Psoas muscle (tissue), 8 donors: ENCODE measurements around the gene TTC1. TPM values are rescaled to one million over a fixed set of nuclear protein-coding genes. Genes with fewer than 3 reads are reported as not detected.

Source experiments
- ATAC-seq, 4 donors: fragments of 200-7000 bp; cut with Tn5 transposase; one replicate each; pipeline ENCODE4 v1.9.1; 2020; ENCODE audit warnings: moderate library complexity in 3 of 4, mild to moderate bottlenecking in 2 of 4
- DNase-seq, 2 donors: peaks; one replicate each; pipeline ENCODE4 v3.0.0-alpha.2; 2020
- H3K27ac ChIP-seq: fragments of 200-600 bp; one replicate; pipeline ENCODE4 v1.8.0; 2022
- H3K27me3 ChIP-seq, 3 donors: fragments of 200-600 bp in 1 of 3; one replicate each; pipeline versions ENCODE4 v1.6.1 to v1.8.0; 2013 to 2022; ENCODE audit warnings: low read length in 2 of 3, mild to moderate bottlenecking in 2 of 3, moderate library complexity in 1 of 3; ENCODE audit not compliant: insufficient read depth in 3 of 3
- H3K36me3 ChIP-seq, 2 donors: fragments of 200-600 bp in 1 of 2; one replicate each; pipeline versions ENCODE4 v1.6.1 to v1.8.0; 2013 to 2022; ENCODE audit warnings: low read depth in 1 of 2, mild to moderate bottlenecking in 1 of 2, moderate library complexity in 1 of 2; ENCODE audit not compliant: insufficient read depth in 1 of 2
- H3K4me1 ChIP-seq: fragments of 200-600 bp; one replicate; pipeline ENCODE4 v1.8.0; 2022
- H3K4me3 ChIP-seq: fragments of 200-600 bp; one replicate; pipeline ENCODE4 v1.8.0; 2022; ENCODE audit warnings: mild to moderate bottlenecking
- H3K9me3 ChIP-seq: fragments of 200-600 bp; one replicate; pipeline ENCODE4 v1.8.0; 2022
- CTCF ChIP-seq: fragments of 200-600 bp; IDR thresholded peaks from one replicate; pipeline ENCODE4 v1.8.0; 2022; ENCODE audit warnings: antibody characterized with exemption
- WGBS, 3 donors: extraction: QIAGEN DNeasy Blood & Tissue Kit; methylation state at CpG; one replicate each; pipeline versions ENCODE4 v1.1.6 to v1.1.7; 2013; 5-methylcytosine and 5-hydroxymethylcytosine counted together
- intact Hi-C, 2 donors: fragments of 100-400 bp; cut with DNase I; formaldehyde crosslinking; loops; one replicate each; pipeline versions ENCODE4 v1.11.0 to v1.14.2; 2022
- polyA plus RNA-seq, 3 donors: library from polyadenylated mRNA; stranded (reverse); fragments of 200-250 nt; gene quantifications; one replicate each; pipeline ENCODE4 v1.2.3, GENCODE V29; 2013
- total RNA-seq, 4 donors: library from RNA; stranded (reverse); fragmentation: NEBNext Ultra II Directional in 2 of 4; extraction: Animal tissue kit (Norgen Biotek cat#: 25700) in 2 of 4; gene quantifications; one replicate each; pipeline versions ENCODE4 v1.2.1 to v1.2.4, GENCODE V29; 2021 to 2023
- donor health status: healthy with polysubstance abuse.
- donor health status: DM: no; HTN: no; CAD: no; lungs with moderate emphysema.
- donor health status: Bipolar disorder and iron deficiency.
- donor health status: healthy.
- donor health status: DM: yes; HTN: yes; CAD: no.
- donor health status: DM: no; HTN: no; CAD: no.
- donor health status: DM: no; HTN: no; CAD: no.
- donor health status: DM: yes; HTN: yes; CAD: no.

Gene TTC1
- total and polyA plus RNA-seq, 7 donors, result 55.2 to 181 (median 64.3) TPM

GRCh38 chr5:160108124-160108523 lies 99.2 kb downstream of the TTC1 start:
- H3K4me3 ChIP-seq, result no peak overlapping the region
- no peak for DNase-seq
- ATAC-seq, result no peak
- no peaks in the 10 kb centered on the region for H3K4me1 ChIP-seq
- intact Hi-C loops, result no loop called here
- H3K36me3 ChIP-seq, result peaks cover 0 to 55% of the 10 kb centered on the region in 2 donors
- TF ChIP-seq CTCF, result no peak
- H3K9me3 ChIP-seq, result no peaks in the 10 kb centered on the region
- H3K27me3 ChIP-seq, result no peaks in the 10 kb centered on the region
- no peak overlapping the region for H3K27ac ChIP-seq
- 96 to 100% (median 97%) methylated on average over 2 of the region's 2 CpGs for WGBS, 3 donors

Other genes starting within 250 kb of the TTC1 start
- gene ADRA1B, start 92.7 kb upstream of the TTC1 start, total RNA-seq, result under 1 TPM in 3 of 4 donors, not detected in 1; 0.18 to 0.50 (median 0.30) TPM
- gene ADRA1B, start 92.7 kb upstream of the TTC1 start, polyA plus RNA-seq, result 1 to 10 TPM in 1 of 3 donors, under 1 TPM in 2; 0.06 to 1.3 (median 0.13) TPM
- gene PWWP2A, start 110.3 kb downstream of the TTC1 start, total RNA-seq, result 10 to 100 TPM in 2 of 4 donors, 1 to 10 TPM in 2; 7.3 to 13.4 (median 8.9) TPM
- 1 to 10 TPM; 3.0 to 5.5 (median 4.3) TPM for gene PWWP2A, start 110.3 kb downstream of the TTC1 start, polyA plus RNA-seq
- gene FABP6, start 220.4 kb downstream of the TTC1 start, total RNA-seq, result under 1 TPM in 1 of 4 donors, not detected in 3; 0.64 TPM
- gene FABP6, start 220.4 kb downstream of the TTC1 start, polyA plus RNA-seq, result under 1 TPM in 1 of 3 donors, not detected in 2; 0.05 TPM